ENCODE measurements around the gene UGT1A8.

UGT1A8 gene

DNA sequence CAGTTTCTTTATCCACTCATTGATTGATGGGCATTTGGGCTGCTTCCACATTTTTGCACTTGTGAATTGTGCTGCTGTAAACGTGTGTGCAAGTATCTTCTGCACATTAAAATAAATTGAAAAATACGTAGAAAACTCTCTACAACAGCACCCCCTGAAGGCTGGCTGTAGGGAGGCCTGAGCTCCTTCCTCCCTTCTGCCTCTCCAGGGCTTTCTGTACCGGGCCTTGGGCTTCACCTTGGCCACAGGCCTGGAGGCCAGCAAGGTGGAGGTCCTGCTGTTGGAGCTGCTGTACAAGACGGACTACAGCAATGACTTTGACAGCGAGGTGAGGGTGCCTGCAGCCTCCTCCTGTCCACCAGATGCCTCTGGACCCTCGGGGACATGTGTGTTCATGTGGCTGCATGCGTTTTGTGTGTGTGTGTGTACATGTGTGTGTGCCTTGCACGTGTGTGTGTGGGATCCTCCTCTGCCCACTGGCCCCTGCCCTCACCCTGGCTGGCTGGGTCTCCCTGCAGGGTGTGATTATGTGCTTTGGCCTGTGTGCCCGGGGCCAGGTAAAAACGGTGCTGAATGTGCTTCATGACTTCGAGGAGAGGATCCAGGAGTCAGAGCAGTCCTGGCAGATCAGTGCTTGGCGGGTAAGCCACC lies 189.9 kb downstream of the UGT1A8 start:
- DNase-seq (ENCODE audit: low read depth), result no peak
- TF ChIP-seq CTCF (IDR thresholded peaks at IDR 0.05; ENCODE audit: low read depth, low read length, missing control alignments), result no peak

DNA sequence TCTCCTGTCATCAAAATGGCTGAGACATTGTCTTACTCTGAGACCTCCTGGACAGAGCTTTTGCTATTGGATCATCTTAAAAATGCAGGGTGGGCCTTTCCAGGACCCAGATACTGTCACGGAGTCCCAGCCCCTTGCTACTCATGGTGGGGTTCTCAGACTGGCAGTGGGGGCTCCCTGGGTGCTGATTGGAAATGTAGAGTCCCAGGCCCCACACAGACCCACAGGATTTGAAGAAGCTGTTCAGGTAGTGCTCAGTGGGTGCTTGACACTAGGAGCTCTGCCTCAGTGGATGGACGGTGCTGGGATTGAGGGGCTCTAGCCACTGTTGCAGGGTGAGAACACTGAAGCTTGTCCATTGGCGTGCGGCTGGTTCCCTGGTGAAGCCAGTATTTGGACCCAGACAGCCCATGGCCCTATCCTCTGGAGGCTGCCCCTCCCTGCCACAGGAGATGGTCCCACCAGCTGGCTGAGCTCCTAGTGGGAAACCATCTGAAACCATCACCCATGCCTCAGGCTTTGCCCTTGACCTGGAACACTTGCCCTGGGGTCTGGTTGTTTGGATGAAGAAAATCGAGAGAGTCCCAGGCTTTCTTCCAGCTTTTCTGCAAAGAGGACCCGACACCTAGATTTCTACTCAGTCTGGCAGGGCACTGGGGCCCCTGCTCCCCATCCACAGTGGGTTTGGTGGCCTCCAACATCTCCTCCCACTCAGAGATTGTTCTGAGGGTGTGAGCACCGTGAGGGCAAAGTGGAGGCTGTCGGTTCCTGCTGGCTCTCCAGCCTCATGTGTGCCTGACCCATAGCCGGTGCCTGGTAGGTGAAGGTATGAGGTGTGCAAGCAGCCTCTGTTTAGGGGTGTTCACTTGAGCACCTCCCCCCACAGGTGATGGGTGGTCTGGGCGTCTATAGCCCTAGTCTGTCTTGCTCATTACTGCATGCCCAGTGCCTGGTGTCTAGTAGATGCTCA lies 190.8 kb downstream of the UGT1A8 start:
- TF ChIP-seq CTCF (IDR thresholded peaks at IDR 0.05; ENCODE audit: low read depth, low read length, missing control alignments), result no peak
- H3K4me3 ChIP-seq (ENCODE audit: low read depth, low read length), result no peak overlapping the region
- no peak for DNase-seq (ENCODE audit: low read depth)

More for the DNA sequence above, 189.9 kb downstream of the UGT1A8 start:
- H3K4me3 ChIP-seq (ENCODE audit: low read depth, low read length), result no peak overlapping the region

DNA sequence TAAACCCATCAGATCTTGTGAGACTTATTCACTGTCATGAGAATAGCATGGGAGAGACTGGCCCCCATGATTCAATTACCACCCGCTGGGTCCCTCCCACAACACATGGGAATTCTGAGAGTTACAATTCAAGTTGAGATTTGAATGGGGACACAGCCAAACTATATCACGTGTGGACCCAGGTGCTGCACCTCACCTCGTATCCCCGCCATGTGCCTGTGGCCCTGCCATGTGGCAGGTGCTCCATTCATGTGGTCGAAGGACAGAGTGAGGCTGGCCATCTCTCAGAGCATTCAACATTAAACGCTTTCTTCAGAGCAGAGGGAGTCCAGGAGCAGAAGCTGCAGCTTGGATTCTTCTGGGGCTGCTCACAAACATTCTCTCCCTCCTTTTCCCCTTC lies 193.0 kb downstream of the UGT1A8 start:
- H3K4me3 ChIP-seq (ENCODE audit: low read depth, low read length), result no peak overlapping the region
- TF ChIP-seq CTCF (IDR thresholded peaks at IDR 0.05; ENCODE audit: low read depth, low read length, missing control alignments), result no peak
- DNase-seq (ENCODE audit: low read depth), result no peak

GRCh38 chr2:233811087-233811486 lies 193.7 kb downstream of the UGT1A8 start:
- no peak for TF ChIP-seq CTCF (IDR thresholded peaks at IDR 0.05; ENCODE audit: low read depth, low read length, missing control alignments)
- H3K4me3 ChIP-seq (ENCODE audit: low read depth, low read length), result no peak overlapping the region
- DNase-seq (ENCODE audit: low read depth), result no peak

- H3K4me3 ChIP-seq (ENCODE audit: low read depth, low read length), result no peak overlapping the region
- DNase-seq (ENCODE audit: low read depth), result no peak
- TF ChIP-seq CTCF (IDR thresholded peaks at IDR 0.05; ENCODE audit: low read depth, low read length, missing control alignments), result no peak
Observed at GRCh38 chr2:233811732-233812131, 194.3 kb downstream of the UGT1A8 start.

- H3K4me3 ChIP-seq (ENCODE audit: low read depth, low read length), result no peak overlapping the region
- TF ChIP-seq CTCF (IDR thresholded peaks at IDR 0.05; ENCODE audit: low read depth, low read length, missing control alignments), result no peak
- no peak for DNase-seq (ENCODE audit: low read depth)
Observed at GRCh38 chr2:233813236-233814055, 196.0 kb downstream of the UGT1A8 start.

All from GM12864 (cell line).